HEK293T (cell line): ENCODE results near the gene MON2.

Source experiments
- ARNT ChIP-seq: fragments of 450-650 bp; IDR thresholded peaks from 2 replicates; pipeline ENCODE4 v1.6.1; 2017; ENCODE audit warnings: mild to moderate bottlenecking
- BHLHE40 ChIP-seq: fragments of 450-650 bp; IDR thresholded peaks from 2 replicates; pipeline ENCODE4 v1.6.1; 2016; ENCODE audit warnings: mild to moderate bottlenecking, moderate library complexity, borderline replicate concordance
- CTBP1 ChIP-seq: fragments of 450-650 bp; IDR thresholded peaks from 2 replicates; pipeline ENCODE4 v1.6.1; 2016; ENCODE audit warnings: borderline replicate concordance
- ELF4 ChIP-seq: fragments of 450-650 bp; IDR thresholded peaks from 2 replicates; pipeline ENCODE4 v1.6.1; 2017; ENCODE audit warnings: antibody characterized with exemption
- FOXA1 ChIP-seq: fragments of 450-650 bp; IDR thresholded peaks from 2 replicates; pipeline ENCODE4 v1.6.1; 2016; ENCODE audit warnings: mild to moderate bottlenecking
- FOXK2 ChIP-seq: fragments of 450-650 bp; IDR thresholded peaks from 2 replicates; pipeline ENCODE4 v1.6.1; 2016; ENCODE audit warnings: mild to moderate bottlenecking
- FOXM1 ChIP-seq: fragments of 450-650 bp; IDR thresholded peaks from 2 replicates; pipeline ENCODE4 v1.6.1; 2017; ENCODE audit warnings: mild to moderate bottlenecking, borderline replicate concordance
- HDGF ChIP-seq: fragments of 450-650 bp; IDR thresholded peaks from 2 replicates; pipeline ENCODE4 v1.6.1; 2017; ENCODE audit warnings: antibody characterized with exemption, borderline replicate concordance
- L3MBTL2 ChIP-seq: fragments of 450-650 bp; conservative IDR thresholded peaks from 2 replicates; pipeline ENCODE4 v1.6.1; 2016; ENCODE audit warnings: mild to moderate bottlenecking
- SP1 ChIP-seq: fragments of 450-650 bp; IDR thresholded peaks from 2 replicates; pipeline ENCODE4 v1.6.1; 2017
- SUZ12 ChIP-seq: fragments of 450-650 bp; IDR thresholded peaks from 2 replicates; pipeline ENCODE4 v1.6.1; 2016; ENCODE audit warnings: mild to moderate bottlenecking
- ZNF384 ChIP-seq: fragments of 450-650 bp; IDR thresholded peaks from 2 replicates; pipeline ENCODE4 v1.6.1; 2016
- TF ChIP-seq, protein P1 (sequence below): fragments of 450-650 bp; IDR thresholded peaks from 2 replicates; pipeline ENCODE4 v1.6.1; 2016

DNA sequence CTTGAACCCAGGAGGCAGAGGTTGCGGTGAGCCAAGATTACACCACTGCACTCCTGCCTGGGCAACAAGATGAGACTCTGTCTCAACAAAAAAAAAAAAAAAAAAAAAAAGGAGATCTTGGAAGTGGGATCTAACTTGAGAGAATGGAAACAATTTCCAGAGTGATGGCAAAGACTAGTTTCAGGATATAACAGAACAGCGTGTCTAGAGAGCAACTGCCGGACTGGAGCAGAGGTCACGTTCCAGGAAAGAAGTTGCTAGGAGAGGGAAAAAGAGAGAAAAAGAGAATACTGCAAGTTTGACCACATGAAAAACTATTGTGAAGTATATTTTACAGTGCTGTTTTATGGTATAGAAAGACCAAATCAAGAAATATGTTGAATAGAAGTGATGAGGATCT is 118.0 kb downstream of the MON2 start:
- no peak for TF ChIP-seq HDGF
- no peak for TF ChIP-seq FOXM1
- TF ChIP-seq L3MBTL2, result no peak
- no peak for TF ChIP-seq BHLHE40
- TF ChIP-seq SUZ12, result no peak
- TF ChIP-seq ARNT, result no peak
- TF ChIP-seq CTBP1, result no peak
- no peak for TF ChIP-seq FOXA1
- TF ChIP-seq, protein P1, sequence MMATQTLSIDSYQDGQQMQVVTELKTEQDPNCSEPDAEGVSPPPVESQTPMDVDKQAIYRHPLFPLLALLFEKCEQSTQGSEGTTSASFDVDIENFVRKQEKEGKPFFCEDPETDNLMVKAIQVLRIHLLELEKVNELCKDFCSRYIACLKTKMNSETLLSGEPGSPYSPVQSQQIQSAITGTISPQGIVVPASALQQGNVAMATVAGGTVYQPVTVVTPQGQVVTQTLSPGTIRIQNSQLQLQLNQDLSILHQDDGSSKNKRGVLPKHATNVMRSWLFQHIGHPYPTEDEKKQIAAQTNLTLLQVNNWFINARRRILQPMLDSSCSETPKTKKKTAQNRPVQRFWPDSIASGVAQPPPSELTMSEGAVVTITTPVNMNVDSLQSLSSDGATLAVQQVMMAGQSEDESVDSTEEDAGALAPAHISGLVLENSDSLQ, result no peak
- no peak for TF ChIP-seq SP1
- no peak for TF ChIP-seq FOXK2
- TF ChIP-seq ELF4, result no peak
- no peak for TF ChIP-seq ZNF384
